ENCODE measurements around the gene DSEL. TPM values are rescaled to one million over a fixed set of nuclear protein-coding genes. Genes with fewer than 3 reads are reported as not detected.

The DSEL gene
- total RNA-seq, 1 experiment from 2014 or later: 6.8 TPM

GRCh38 chr18:67478249-67478648 is 38.3 kb downstream of the DSEL start:
- in situ Hi-C loops (cut with HindIII; ENCODE audit: low pct_unique_long_range_greater_than_20kb, low sequenced_read_pairs) (no loop called here), intact Hi-C loops (cut with micrococcal nuclease; ENCODE audit: unreplicated experiment) (no loop called here)
- Histone ChIP-seq H3K27me3 (ENCODE audit: control insufficient read depth, insufficient read depth, low read length) (no peaks in the 10 kb centered on the region), H3K4me1 (ENCODE audit: control insufficient read depth, insufficient read depth, low read length) (no peaks in the 10 kb centered on the region), H3K9me3 (ENCODE audit: control insufficient read depth, insufficient read depth, low read depth, low read length) (no peaks in the 10 kb centered on the region), H3K27ac (ENCODE audit: low read length) (no peak overlapping the region), H3K4me3 (ENCODE audit: low read depth in 2 of 2, low read length in 2 of 2) (no peak overlapping the region), H3K36me3 (ENCODE audit: control insufficient read depth, insufficient read depth, low read length) (no peaks in the 10 kb centered on the region)
- DNase-seq (ENCODE audit: low read depth, low spot score) (no peak), ATAC-seq (no peak)
- no peak for TF ChIP-seq TCF7L2 (IDR thresholded peaks at IDR 0.05; ENCODE audit: low read depth, low read length)
- TF ChIP-seq, protein P1, sequence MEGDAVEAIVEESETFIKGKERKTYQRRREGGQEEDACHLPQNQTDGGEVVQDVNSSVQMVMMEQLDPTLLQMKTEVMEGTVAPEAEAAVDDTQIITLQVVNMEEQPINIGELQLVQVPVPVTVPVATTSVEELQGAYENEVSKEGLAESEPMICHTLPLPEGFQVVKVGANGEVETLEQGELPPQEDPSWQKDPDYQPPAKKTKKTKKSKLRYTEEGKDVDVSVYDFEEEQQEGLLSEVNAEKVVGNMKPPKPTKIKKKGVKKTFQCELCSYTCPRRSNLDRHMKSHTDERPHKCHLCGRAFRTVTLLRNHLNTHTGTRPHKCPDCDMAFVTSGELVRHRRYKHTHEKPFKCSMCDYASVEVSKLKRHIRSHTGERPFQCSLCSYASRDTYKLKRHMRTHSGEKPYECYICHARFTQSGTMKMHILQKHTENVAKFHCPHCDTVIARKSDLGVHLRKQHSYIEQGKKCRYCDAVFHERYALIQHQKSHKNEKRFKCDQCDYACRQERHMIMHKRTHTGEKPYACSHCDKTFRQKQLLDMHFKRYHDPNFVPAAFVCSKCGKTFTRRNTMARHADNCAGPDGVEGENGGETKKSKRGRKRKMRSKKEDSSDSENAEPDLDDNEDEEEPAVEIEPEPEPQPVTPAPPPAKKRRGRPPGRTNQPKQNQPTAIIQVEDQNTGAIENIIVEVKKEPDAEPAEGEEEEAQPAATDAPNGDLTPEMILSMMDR (IDR thresholded peaks at IDR 0.05): no peak
- no peak for TF ChIP-seq POLR2AphosphoS5 (IDR thresholded peaks at IDR 0.05; ENCODE audit: low read depth, low read length)
- TF ChIP-seq SIN3A (IDR thresholded peaks at IDR 0.05; ENCODE audit: borderline replicate concordance, insufficient read depth, low read depth, low read length): no peak
- TF ChIP-seq, protein P2, sequence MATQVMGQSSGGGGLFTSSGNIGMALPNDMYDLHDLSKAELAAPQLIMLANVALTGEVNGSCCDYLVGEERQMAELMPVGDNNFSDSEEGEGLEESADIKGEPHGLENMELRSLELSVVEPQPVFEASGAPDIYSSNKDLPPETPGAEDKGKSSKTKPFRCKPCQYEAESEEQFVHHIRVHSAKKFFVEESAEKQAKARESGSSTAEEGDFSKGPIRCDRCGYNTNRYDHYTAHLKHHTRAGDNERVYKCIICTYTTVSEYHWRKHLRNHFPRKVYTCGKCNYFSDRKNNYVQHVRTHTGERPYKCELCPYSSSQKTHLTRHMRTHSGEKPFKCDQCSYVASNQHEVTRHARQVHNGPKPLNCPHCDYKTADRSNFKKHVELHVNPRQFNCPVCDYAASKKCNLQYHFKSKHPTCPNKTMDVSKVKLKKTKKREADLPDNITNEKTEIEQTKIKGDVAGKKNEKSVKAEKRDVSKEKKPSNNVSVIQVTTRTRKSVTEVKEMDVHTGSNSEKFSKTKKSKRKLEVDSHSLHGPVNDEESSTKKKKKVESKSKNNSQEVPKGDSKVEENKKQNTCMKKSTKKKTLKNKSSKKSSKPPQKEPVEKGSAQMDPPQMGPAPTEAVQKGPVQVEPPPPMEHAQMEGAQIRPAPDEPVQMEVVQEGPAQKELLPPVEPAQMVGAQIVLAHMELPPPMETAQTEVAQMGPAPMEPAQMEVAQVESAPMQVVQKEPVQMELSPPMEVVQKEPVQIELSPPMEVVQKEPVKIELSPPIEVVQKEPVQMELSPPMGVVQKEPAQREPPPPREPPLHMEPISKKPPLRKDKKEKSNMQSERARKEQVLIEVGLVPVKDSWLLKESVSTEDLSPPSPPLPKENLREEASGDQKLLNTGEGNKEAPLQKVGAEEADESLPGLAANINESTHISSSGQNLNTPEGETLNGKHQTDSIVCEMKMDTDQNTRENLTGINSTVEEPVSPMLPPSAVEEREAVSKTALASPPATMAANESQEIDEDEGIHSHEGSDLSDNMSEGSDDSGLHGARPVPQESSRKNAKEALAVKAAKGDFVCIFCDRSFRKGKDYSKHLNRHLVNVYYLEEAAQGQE (IDR thresholded peaks at IDR 0.05; ENCODE audit: insufficient read depth in 1 of 2, low read depth in 2 of 2, low read length in 1 of 2): no peak
- ChIA-PET POLR2A (no interaction called here), CTCF (no interaction called here)
- BruUV-seq (replicated peaks): no TSS peak

DNA sequence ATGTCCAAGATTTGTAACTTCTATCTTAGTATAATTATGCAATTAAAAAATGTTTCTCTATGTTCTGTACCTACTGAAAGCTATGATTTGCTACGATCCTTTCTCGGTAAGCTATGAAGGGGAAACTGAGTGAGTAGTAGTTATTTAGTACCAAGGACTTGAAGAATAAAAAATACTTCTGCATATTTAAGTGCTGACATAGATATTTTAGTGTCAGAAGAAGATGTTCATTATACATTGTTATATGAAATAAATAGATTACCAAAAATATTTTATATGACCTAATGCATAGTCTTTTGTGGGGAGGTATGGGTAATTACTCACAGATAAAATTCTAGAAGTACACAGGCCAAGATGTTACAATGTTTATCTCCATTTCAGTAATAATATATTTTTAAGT is 39.0 kb downstream of the DSEL start:
- in situ Hi-C loops (cut with HindIII; ENCODE audit: low pct_unique_long_range_greater_than_20kb, low sequenced_read_pairs): no loop called here
- CTCF ChIA-PET: no interaction called here
- intact Hi-C loops (cut with micrococcal nuclease; ENCODE audit: unreplicated experiment): no loop called here
- POLR2A ChIA-PET: no interaction called here
- Histone ChIP-seq H3K4me1 (ENCODE audit: control insufficient read depth, insufficient read depth, low read length) (no peaks in the 10 kb centered on the region), H3K36me3 (ENCODE audit: control insufficient read depth, insufficient read depth, low read length) (no peaks in the 10 kb centered on the region), H3K27me3 (ENCODE audit: control insufficient read depth, insufficient read depth, low read length) (no peaks in the 10 kb centered on the region), H3K4me3 (ENCODE audit: low read depth in 2 of 2, low read length in 2 of 2) (no peak overlapping the region), H3K9me3 (ENCODE audit: control insufficient read depth, insufficient read depth, low read depth, low read length) (no peaks in the 10 kb centered on the region), H3K27ac (ENCODE audit: low read length) (no peak overlapping the region)
- no TSS peak for BruUV-seq (replicated peaks)
- DNase-seq (ENCODE audit: low read depth, low spot score) (no peak), ATAC-seq (no peak)
- TF ChIP-seq SIN3A (IDR thresholded peaks at IDR 0.05; ENCODE audit: borderline replicate concordance, insufficient read depth, low read depth, low read length): no peak
- no peak for TF ChIP-seq TCF7L2 (IDR thresholded peaks at IDR 0.05; ENCODE audit: low read depth, low read length)
- TF ChIP-seq, protein P2 (IDR thresholded peaks at IDR 0.05; ENCODE audit: insufficient read depth in 1 of 2, low read depth in 2 of 2, low read length in 1 of 2): no peak
- TF ChIP-seq, protein P1 (IDR thresholded peaks at IDR 0.05): no peak

Data from Panc1 (cell line).